KOPT-K1 (cell line): ENCODE data around the gene LRRC2.
"Not testable (repeated sequence)": the region's sequence is repeated elsewhere in the genome, so short reads cannot be mapped to it uniquely, and the experiment has no call there.

ENCODE experiments used
- H3K27ac ChIP-seq: fragments of 200-600 bp; sonication (generic); 2 replicates; pipeline ENCODE4 v1.5.1; 2016; ENCODE audit warnings: antibody characterized with exemption, mild to moderate bottlenecking, low read depth, low read length; ENCODE audit not compliant: poor library complexity, severe bottlenecking
- H3K36me3 ChIP-seq: fragments of 200-600 bp; sonication (generic); 2 replicates; pipeline ENCODE4 v1.5.1; 2017; ENCODE audit warnings: antibody characterized with exemption, mild to moderate bottlenecking, low read length, moderate library complexity; ENCODE audit not compliant: insufficient read depth
- H3K9me3 ChIP-seq: fragments of 200-600 bp; sonication (generic); 2 replicates; pipeline ENCODE4 v1.5.1; 2017; ENCODE audit warnings: antibody characterized with exemption, low read length, mild to moderate bottlenecking; ENCODE audit not compliant: insufficient read depth, poor library complexity, severe bottlenecking

The LRRC2 gene

GRCh38 chr3:46535746-46536145, 30.4 kb downstream of the LRRC2 start:
- Histone ChIP-seq H3K9me3 (no peaks in the 10 kb centered on the region), H3K27ac (peak overlapping the region; percentile 99), H3K36me3 (no peaks in the 10 kb centered on the region)

GRCh38 chr3:46533091-46533490, 33.0 kb downstream of the LRRC2 start:
- H3K9me3 ChIP-seq = no peaks in the 10 kb centered on the region
- no peak overlapping the region for H3K27ac ChIP-seq
- no peaks in the 10 kb centered on the region for H3K36me3 ChIP-seq

DNA sequence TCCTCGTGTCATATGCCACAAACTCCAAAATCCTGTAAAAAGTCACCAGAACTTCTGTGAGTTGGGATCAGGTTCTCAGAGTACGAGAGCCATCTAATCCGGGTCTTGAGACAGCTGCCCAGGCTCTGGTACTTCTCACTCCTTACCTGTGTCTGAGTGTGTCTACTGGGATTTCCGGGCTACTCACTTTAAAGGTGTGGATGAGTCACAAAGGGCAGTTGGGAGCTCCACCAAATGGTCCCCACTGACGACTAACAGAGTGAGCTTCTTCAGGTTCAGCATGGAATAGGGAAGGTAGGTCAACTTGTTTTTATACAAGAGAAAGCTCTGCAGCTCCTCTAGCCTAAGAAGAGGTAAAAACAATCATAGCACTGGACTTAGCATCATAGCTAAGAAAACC, 38.9 kb downstream of the LRRC2 start:
- H3K36me3 ChIP-seq = no peaks in the 10 kb centered on the region
- H3K9me3 ChIP-seq = no peaks in the 10 kb centered on the region
- no peak overlapping the region for H3K27ac ChIP-seq

DNA sequence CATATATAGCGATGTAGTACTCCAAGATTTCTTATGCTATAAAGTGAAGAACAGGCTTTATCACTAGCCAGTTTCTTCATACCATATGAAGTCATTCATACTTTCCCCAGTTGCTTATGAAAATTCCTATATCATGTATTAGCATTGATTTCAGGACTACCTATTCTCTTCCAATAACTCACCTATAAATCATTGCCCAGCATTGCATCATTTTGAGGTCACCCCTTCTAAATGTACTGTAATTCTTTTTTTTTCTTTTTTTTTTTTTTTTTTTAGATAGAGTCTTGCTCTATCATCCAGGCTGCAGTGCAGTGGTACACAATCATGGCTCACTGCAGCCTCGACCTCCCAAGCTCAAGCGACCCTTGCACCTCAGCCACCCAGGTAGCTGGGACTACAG, 41.3 kb downstream of the LRRC2 start:
- Histone ChIP-seq H3K36me3 (no peaks in the 10 kb centered on the region), H3K9me3 (no peaks in the 10 kb centered on the region), H3K27ac (no peak overlapping the region)

DNA sequence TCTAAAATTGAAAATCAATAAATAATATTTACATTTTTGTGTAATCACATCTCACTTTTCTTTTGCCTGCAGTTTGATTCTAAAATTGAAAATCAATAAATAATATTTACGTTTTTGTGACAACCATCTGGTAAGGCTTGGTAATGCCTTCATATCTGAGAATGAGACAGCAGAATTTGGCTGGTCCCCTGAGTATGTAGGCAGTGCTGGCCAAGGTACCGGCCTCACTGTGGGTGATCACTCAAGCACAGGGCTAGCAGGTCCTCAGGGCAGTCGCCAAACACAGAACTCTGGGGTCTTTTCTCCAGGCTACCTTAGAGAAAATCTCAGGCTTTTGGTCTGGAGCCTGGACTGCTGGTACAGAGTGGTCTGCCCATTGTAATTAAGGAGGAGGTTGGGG, 42.1 kb downstream of the LRRC2 start:
- H3K36me3 ChIP-seq = no peaks in the 10 kb centered on the region
- H3K9me3 ChIP-seq = no peaks in the 10 kb centered on the region

GRCh38 chr3:46523556-46523955, 42.5 kb downstream of the LRRC2 start:
- H3K9me3 ChIP-seq = no peaks in the 10 kb centered on the region
- H3K36me3 ChIP-seq = no peaks in the 10 kb centered on the region
- no peak overlapping the region for H3K27ac ChIP-seq

More for the DNA sequence above, 42.1 kb downstream of the LRRC2 start:
- no peak overlapping the region for H3K27ac ChIP-seq

DNA sequence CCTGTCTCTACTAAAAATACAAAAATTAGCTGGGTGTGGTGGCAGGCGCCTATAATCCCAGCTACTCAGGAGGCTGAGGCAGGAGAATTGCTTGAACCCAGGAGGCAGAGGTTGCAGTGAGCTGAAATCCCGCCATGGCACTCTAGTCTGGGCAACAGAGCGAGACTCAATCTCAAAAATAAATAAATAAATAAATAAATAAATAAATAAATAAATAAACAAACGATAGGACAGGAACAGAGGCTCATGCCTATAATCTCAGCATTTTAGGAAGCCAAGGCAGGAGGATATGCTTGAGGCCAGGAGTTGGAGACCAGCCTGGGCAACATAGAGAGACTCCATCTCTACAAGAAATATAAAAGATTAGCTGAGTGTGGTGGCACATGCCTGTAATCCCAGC, 43.9 kb downstream of the LRRC2 start:
- H3K9me3 ChIP-seq, H3K36me3 ChIP-seq, H3K27ac ChIP-seq: not testable (repeated sequence)

DNA sequence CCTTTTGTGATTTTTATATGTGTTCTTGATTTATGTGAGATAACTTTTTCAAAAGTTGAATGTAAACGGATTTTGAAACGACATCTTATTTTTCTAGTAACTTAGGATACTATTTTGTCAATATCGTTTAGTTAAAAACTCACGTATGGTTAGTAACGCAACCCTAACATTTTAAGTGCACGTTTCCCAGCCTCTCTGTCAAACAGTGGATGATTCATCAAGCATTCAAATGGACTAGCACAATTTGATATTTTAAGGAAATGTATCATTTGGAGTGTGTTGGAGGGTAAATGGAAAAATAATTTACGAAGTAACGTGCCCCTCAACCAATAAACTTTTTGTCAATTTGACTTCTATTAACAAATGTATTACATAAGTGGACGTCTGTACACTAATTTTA, 45.0 kb downstream of the LRRC2 start:
- H3K27ac ChIP-seq = no peak overlapping the region
- no peaks in the 10 kb centered on the region for H3K36me3 ChIP-seq
- no peaks in the 10 kb centered on the region for H3K9me3 ChIP-seq

DNA sequence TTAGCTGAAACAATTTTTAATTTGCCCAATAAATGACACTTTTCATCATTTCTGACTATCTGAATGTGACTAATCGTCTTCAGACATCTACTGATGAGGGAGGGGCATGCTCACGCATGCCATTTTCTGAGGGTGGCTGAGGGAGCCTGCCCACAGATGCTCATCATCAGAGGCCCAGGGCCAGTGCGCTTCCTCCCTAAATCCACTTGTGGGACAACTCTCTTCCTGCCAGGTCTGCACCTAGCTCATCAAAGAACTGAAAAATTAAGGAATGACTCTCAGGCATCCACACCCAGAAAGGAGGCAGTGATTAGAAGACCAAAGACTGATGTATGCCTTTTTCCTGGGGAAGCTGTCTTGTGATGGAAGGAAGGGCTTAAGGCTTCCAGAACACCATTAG, 45.6 kb downstream of the LRRC2 start:
- Histone ChIP-seq H3K36me3 (no peaks in the 10 kb centered on the region), H3K9me3 (no peaks in the 10 kb centered on the region), H3K27ac (no peak overlapping the region)

DNA sequence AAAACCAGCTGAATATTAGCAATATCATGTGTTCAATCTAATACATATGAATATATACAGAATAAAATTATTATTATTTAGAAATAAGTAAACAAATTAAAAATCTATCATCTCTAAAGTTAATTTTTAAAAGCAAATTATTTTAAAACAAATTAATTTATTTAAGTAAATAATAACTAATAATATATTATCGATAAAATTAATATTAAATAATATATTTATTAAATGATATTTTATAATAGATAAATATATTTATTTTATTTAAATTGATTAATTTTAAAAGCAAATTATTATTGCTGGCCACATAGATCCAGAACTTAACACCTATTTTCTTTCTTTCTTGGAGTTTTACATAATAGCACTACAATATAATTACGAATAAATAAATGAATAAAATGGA, 46.1 kb downstream of the LRRC2 start:
- H3K36me3 ChIP-seq = no peaks in the 10 kb centered on the region
- no peak overlapping the region for H3K27ac ChIP-seq
- H3K9me3 ChIP-seq = no peaks in the 10 kb centered on the region

DNA sequence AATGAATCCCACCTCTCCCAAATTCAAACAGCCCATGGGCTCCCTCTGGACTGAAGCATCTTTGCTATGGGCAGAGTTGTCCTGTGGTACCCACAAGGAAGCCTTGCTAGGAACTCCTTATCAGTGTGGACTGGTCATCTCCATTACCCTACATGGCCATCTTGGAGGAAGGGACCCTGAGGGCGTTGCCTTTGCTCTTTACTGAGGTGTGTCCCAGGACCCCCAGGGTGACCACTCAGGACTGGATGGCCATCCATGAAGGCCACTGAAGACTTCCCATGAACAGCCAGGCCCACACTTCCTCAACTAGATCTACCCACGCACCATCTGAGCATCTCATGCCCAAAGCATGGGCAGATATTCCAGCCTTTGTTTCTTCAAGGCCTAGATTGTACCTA, 48.3 kb downstream of the LRRC2 start:
- Histone ChIP-seq H3K9me3 (no peaks in the 10 kb centered on the region), H3K27ac (no peak overlapping the region), H3K36me3 (no peaks in the 10 kb centered on the region)

DNA sequence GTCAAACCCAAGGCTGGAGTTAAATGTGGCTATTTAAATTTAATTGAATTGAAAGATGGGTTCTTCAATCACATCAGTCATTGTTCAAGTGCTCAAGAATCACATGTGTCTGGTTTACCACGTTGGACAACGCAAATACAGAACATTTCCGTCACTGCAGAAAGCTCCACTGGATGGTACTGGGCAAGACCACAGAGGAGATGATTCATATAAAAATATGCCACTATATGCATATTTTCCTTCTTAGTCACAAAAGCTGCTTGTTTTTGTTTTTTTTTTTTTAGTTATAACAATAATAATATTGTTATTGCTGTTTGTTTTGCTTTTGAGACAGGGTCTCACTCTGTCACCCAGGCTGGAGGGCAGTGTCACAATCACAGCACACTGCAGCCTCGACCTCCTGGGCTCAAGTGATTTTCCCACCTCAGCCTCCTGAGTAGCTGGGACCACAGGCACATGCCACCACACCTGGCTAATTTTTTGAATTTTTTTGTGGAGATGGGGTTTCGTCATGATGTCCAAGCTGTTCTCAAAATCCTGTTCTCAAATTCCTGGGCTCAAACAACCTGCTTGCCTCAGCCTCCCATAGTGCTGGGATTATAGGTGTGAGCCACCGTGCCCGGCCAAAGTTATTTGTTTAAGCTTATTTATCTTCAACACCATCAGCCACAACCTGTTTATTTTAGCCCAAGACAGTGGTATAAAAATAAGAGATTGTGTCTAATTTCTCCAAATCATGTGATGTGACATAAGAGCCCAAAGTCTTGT, 48.9 kb downstream of the LRRC2 start:
- Histone ChIP-seq H3K9me3 (no peaks in the 10 kb centered on the region), H3K36me3 (no peaks in the 10 kb centered on the region), H3K27ac (no peak overlapping the region)

DNA sequence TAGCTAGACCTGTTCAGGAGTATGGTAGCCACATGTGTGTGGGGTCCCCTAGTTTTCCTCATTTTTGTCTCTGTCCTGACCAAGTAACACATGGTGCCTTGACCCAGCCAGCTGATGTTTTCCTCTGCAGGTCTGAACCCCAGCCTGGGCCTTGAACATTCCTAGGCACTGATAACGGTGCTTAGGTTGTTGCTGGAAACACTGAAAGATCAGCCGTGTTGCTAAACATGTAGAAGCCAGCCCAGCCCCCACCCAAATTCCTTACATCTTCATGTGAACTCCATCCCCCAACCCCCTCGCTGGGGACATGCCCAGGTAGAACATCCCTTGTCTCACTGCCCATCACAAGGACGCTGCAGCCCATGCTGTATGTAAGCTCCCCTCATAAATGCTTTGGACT, 49.6 kb downstream of the LRRC2 start:
- H3K27ac ChIP-seq = no peak overlapping the region
- H3K36me3 ChIP-seq = no peaks in the 10 kb centered on the region

GRCh38 chr3:46512191-46512749, 53.8 kb downstream of the LRRC2 start:
- Histone ChIP-seq H3K27ac (no peak overlapping the region), H3K36me3 (no peaks in the 10 kb centered on the region), H3K9me3 (no peaks in the 10 kb centered on the region)

More for the DNA sequence above, 49.6 kb downstream of the LRRC2 start:
- no peaks in the 10 kb centered on the region for H3K9me3 ChIP-seq

GRCh38 chr3:46509661-46510187, 56.4 kb downstream of the LRRC2 start:
- H3K9me3 ChIP-seq = no peaks in the 10 kb centered on the region
- no peaks in the 10 kb centered on the region for H3K36me3 ChIP-seq
- no peak overlapping the region for H3K27ac ChIP-seq
